IgD-negative memory B cell (primary cell): Measurements from ENCODE around the gene SRSF5. TPM values are rescaled to one million over a fixed set of nuclear protein-coding genes. Genes with fewer than 3 reads are reported as not detected.

Experiments
- H3K27ac Mint-ChIP-seq, 3 donors: one replicate each; pipeline ENCODE4 v1.8.0; 2020 to 2022; ENCODE audit warnings: mild to moderate bottlenecking in 3 of 3, mixed read lengths in 3 of 3, moderate library complexity in 1 of 3
- H3K27me3 Mint-ChIP-seq: one replicate; pipeline ENCODE4 v1.8.0; 2021; ENCODE audit warnings: mixed read lengths
- H3K36me3 Mint-ChIP-seq: one replicate; pipeline ENCODE4 v1.8.0; 2020; ENCODE audit warnings: mild to moderate bottlenecking, mixed read lengths
- H3K4me1 Mint-ChIP-seq, 3 donors: one replicate each; pipeline ENCODE4 v1.8.0; 2020 to 2022; ENCODE audit warnings: mixed read lengths in 3 of 3, mild to moderate bottlenecking in 1 of 3
- H3K4me3 Mint-ChIP-seq, 4 donors: one replicate each; pipeline ENCODE4 v1.8.0; 2020 to 2022; ENCODE audit warnings: mild to moderate bottlenecking in 4 of 4, mixed read lengths in 4 of 4, moderate library complexity in 3 of 4
- H3K9me3 Mint-ChIP-seq, 3 donors: one replicate each; pipeline ENCODE4 v1.8.0; 2020 to 2021; ENCODE audit warnings: mixed read lengths in 3 of 3, mild to moderate bottlenecking in 1 of 3
- polyA plus RNA-seq: library from polyadenylated mRNA; unstranded; fragments of 300-500 nt; fragmentation: Illumina TruSeq; gene quantifications from one replicate; pipeline ENCODE4 v1.2.3, GENCODE V29; 2021

Gene SRSF5
- polyA plus RNA-seq, 1 donor from 2014 or later, result 1,200 TPM

DNA sequence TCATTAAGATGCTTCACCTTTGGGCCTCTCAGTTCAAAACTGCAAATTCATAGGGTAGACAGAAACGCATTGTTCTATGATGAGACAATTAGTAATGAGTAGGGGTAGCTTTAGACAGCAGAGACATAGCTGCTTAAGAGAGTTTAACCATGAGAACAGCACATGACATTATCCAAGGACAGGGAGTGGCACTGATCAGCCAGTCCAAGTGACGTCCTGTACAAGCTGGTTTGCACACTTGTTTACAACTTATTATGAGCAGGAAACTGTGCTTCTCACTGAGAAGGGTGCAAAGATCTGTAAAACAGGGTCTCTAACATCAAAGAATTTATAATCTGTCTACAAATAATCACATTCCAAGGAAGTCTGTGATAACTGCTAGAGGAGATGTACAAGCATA is 11.2 kb upstream of the SRSF5 start:
- H3K36me3 Mint-ChIP-seq, result no peaks in the 10 kb centered on the region
- H3K4me3 Mint-ChIP-seq, result no peak overlapping the region
- H3K4me1 Mint-ChIP-seq, result peaks cover 0 to 6% (median 2%) of the 10 kb centered on the region in 3 donors
- H3K27ac Mint-ChIP-seq, result no peak overlapping the region
- H3K9me3 Mint-ChIP-seq, result no peaks in the 10 kb centered on the region
- no peaks in the 10 kb centered on the region for H3K27me3 Mint-ChIP-seq

DNA sequence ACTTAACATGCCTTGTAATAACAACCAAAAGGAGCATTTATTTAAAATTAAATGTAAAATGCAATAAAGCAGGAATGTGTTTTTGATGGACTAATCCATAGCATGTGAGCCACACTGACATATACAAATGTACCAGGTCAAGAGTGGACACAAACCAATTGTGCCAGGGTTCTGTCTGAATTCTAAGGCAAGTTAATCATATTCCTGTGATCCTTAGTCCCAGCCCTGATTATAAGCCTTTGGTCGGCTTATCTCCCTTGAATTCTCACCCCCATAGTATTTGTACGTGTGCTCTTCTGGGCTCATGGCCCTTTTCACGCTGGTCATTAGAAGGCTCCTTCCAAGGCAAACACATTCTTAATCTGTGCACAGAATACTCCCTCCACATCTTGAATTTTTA is 10.6 kb upstream of the SRSF5 start:
- Mint-ChIP-seq H3K27ac (no peak overlapping the region), H3K4me1 (peaks cover 0 to 6% (median 2%) of the 10 kb centered on the region in 3 donors), H3K36me3 (no peaks in the 10 kb centered on the region), H3K9me3 (no peaks in the 10 kb centered on the region), H3K27me3 (no peaks in the 10 kb centered on the region), H3K4me3 (no peak overlapping the region)

DNA sequence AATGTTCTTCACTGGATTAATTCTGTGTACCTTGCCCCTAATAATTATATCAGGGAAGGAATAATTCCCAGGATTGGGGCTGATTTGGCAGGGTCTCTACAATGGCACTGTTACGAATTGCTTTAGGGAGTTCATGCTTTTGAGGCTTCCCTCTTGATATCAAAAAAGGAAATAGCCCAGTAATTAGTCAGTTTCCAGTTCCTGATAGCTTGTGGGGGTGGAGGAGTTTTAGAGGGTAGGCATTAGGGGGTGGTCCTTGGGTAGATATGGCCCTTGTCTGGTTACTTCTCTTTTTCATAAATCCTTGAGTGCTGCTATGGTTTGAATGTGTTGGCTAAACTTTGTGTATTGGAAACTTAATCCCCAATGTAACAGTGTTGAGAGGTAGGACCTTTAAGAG is 6.1 kb upstream of the SRSF5 start:
- Mint-ChIP-seq H3K27me3 (no peaks in the 10 kb centered on the region), H3K27ac (peak overlapping the region in 1 of 3 donors; percentile 37)

DNA sequence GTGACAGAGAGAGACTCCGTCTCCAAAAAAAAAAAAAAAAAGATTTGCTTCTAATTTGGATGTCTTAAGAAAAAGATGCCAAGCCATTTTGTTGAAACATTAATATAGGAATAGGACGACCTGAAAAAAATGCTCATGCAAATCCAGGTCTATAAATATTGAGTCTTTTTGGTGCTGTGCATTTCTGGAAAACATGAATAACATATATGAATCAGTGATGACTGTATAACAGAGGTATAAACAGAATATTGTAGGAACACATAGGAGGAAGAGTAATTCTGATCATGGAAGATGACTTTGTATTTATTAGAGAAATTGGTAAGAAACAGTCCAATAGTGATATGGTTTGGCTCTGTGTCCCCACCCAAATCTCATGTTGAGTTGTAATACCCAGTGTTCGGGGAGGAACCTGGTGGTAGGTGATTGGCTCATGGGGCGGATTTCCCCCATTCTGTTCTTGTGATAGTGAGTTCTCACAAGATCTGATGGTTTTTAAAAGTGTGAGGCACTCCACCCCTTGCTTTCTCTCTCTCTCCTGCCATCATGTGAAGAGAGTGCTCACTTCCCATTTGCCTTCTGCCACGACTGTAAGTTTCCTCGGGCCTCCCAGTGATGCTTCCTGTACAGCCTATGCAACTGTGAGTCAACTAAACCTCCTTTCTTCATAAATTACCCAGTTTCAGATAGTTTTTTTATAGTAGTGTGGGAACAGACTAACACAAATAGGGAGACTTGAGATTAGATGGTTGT is 3.0 kb upstream of the SRSF5 start:
- Mint-ChIP-seq H3K27me3 (no peaks in the 10 kb centered on the region), H3K27ac (peak overlapping the region in 1 of 3 donors; percentile 63), H3K9me3 (peaks cover 0 to 3% (median 0%) of the 10 kb centered on the region in 3 donors), H3K4me1 (peaks cover 14 to 24% (median 22%) of the 10 kb centered on the region in 3 donors), H3K4me3 (peak overlapping the region in 1 of 4 donors; percentile 48), H3K36me3 (peaks cover 6% of the 10 kb centered on the region)

More for the DNA sequence above, 6.1 kb upstream of the SRSF5 start:
- Mint-ChIP-seq H3K4me1 (peaks cover under 1 to 6% (median 5%) of the 10 kb centered on the region in 3 donors), H3K9me3 (no peaks in the 10 kb centered on the region), H3K4me3 (no peak overlapping the region), H3K36me3 (no peaks in the 10 kb centered on the region)

DNA sequence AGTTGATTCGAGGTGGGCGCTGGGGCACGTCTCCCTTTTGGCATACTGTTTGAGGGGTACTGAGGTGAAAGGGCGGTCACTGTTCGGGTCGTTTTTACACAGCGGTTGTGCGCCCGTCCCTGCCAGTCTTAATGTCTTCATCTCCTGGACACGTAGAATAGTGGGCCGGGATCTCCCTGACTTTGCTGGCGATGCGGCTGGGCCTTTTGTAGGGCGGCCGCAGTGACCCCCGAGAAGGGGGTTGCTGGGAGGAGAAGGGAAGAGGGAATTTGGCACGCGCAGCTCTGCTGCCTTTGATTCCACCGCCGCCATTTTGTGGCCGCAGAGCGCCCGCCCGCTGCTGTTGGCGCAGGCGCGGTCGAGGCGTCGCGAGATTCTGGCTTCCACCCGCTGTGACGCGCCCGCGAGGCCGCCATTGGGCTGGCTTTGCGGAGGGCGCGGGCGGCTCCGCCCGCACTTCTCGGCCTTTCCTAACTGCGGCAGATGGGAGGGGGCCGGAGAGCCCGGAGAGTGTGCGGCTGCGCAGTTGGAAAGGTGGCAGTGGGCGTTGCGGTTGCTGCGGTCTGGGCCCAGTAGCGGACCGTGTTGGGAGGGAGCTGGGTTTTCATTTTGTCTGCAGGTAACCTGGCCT is 542 bp downstream of the SRSF5 start:
- Mint-ChIP-seq H3K4me1 (peaks cover 22 to 39% (median 36%) of the 10 kb centered on the region in 3 donors), H3K36me3 (peaks cover 11% of the 10 kb centered on the region), H3K27ac (peak overlapping the region; percentile 100), H3K27me3 (no peaks in the 10 kb centered on the region), H3K4me3 (peak overlapping the region; percentile 99 to 100 (median 99)), H3K9me3 (peaks cover 0 to 3% (median 0%) of the 10 kb centered on the region in 3 donors)

DNA sequence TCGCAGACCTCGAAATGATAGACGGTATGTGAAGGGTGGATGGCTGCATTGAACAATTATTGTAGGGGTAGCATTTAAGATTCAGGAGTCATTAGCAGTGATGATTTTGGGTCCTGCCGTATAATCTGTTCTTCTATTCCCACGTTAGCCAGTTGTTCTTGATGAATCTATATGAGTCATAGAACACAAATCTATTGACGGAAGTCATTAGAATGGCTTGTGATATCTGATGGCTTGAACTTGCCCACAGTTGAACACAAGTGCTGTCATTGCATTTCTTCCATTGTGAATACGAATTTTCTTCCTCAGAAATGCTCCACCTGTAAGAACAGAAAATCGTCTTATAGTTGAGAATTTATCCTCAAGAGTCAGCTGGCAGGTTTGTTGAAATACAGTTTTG is 1.9 kb downstream of the SRSF5 start:
- Mint-ChIP-seq H3K4me1 (peaks cover 23 to 43% (median 41%) of the 10 kb centered on the region in 3 donors), H3K4me3 (peak overlapping the region; percentile 99 to 100 (median 99)), H3K27me3 (no peaks in the 10 kb centered on the region), H3K9me3 (peaks cover 0 to 3% (median 0%) of the 10 kb centered on the region in 3 donors), H3K27ac (peak overlapping the region in 2 of 3 donors; percentile 100), H3K36me3 (peaks cover 11% of the 10 kb centered on the region)

DNA sequence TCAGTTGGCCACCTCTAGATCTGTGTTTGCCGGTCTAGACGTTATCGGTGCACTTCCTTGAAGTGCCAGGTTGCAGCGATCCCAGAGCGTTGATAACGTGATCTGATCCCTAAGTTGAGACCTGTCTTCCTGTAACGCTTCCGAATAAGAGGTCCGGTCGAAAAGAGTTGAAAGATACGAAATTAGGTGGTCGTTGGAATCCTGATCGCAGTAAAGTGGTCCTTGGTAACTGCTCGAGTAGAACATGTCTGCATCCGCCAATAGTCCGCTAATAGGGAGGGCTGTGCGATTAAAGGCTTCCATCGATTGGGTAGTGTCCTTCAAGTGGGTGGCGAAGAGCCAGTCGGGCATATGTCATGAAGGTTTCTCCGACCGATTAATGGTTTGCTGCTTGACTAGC is 2.7 kb downstream of the SRSF5 start:
- Mint-ChIP-seq H3K4me1 (peaks cover 25 to 43% (median 37%) of the 10 kb centered on the region in 3 donors), H3K9me3 (peaks cover 0 to 3% (median 0%) of the 10 kb centered on the region in 3 donors), H3K27ac (peak overlapping the region; percentile 71 to 100 (median 95)), H3K27me3 (no peaks in the 10 kb centered on the region), H3K36me3 (peaks cover 13% of the 10 kb centered on the region), H3K4me3 (peak overlapping the region; percentile 38 to 90 (median 74))

DNA sequence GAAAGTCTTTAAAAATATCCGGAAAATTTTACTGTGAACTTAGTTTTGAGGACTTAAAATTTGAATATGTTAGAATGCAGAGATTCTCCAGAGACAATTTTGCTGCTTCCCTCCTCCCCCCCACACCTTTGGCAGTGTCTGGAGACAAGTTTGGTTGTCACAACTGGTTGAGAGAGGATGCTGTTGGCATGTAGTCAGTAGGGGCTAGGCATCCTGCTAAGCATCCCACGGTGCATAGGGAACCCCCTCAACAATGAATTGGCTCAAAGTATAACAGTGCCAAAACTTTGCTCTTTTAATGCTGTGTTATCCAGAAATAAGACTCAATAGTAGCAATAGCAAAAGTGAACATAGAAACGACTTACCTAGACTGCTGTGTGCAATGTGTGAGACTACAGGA is 3.6 kb downstream of the SRSF5 start:
- peak overlapping the region; percentile 73 to 100 (median 89) for H3K27ac Mint-ChIP-seq
- H3K9me3 Mint-ChIP-seq, result peaks cover 0 to 3% (median 0%) of the 10 kb centered on the region in 3 donors
- H3K4me3 Mint-ChIP-seq, result peak overlapping the region in 3 of 4 donors; percentile 3 to 90 (median 55)
- peaks cover 31 to 47% (median 37%) of the 10 kb centered on the region in 3 donors for H3K4me1 Mint-ChIP-seq
- H3K27me3 Mint-ChIP-seq, result no peaks in the 10 kb centered on the region
- peaks cover 13% of the 10 kb centered on the region for H3K36me3 Mint-ChIP-seq

DNA sequence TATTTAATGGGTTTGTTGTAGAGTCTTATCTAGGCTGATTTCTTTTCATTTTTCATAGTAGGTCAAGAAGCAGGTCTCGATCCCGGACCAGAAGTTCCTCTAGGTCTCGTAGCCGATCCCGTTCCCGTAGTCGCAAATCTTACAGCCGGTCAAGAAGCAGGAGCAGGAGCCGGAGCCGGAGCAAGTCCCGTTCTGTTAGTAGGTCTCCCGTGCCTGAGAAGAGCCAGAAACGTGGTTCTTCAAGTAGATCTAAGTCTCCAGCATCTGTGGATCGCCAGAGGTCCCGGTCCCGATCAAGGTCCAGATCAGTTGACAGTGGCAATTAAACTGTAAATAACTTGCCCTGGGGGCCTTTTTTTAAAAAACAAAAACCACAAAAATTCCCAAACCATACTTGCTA is 4.2 kb downstream of the SRSF5 start:
- peaks cover 33 to 49% (median 37%) of the 10 kb centered on the region in 3 donors for H3K4me1 Mint-ChIP-seq
- H3K27me3 Mint-ChIP-seq, result no peaks in the 10 kb centered on the region
- peak overlapping the region; percentile 73 to 100 (median 89) for H3K27ac Mint-ChIP-seq
- peaks cover 13% of the 10 kb centered on the region for H3K36me3 Mint-ChIP-seq
- H3K4me3 Mint-ChIP-seq, result peak overlapping the region in 1 of 4 donors; percentile 90
- H3K9me3 Mint-ChIP-seq, result peaks cover 0 to 3% (median 0%) of the 10 kb centered on the region in 3 donors

DNA sequence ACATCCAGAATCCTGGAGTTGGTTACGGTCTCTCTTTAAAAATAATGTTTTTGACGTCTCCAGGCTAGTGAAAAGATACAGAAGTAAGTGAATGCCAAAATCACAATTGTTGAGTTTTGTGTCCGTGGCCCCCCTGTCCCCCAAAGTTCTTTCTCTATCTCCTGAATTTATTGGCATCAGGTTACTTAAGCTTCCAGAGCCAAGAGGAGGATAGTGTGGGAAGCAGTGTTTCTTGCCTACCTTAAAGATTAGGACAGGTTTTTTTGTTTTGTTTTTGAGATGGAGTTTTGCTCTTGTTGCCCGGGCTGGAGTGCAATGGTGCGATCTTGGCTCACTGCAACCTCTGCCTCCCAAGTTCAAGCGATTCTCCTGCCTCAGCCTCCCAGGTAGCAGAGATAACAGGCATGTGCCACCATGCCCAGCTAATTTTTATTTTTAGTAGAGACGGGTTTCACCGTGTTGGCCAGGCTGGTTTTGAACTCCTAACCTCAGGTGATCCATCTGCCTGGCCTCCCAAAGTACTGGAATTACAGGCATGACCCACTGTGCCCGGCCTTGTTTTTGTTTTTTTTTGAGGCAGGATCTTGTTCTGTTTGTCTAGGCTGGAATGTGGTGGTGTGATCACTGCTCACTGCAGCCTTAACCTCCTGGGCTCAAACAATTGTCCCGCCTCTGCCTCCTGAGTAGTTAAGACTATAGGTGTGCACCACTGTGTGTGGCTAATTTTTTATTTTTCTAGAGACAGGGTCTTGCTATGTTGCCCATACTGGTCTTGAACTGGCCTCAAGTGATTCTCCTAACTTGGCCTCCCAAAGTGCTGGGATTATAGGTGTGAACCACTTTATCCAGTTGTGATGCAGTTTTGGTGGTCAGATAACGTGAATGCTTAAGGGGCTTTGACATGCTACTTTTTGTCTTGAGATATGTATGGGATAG is 5.4 kb downstream of the SRSF5 start:
- H3K27me3 Mint-ChIP-seq, result no peaks in the 10 kb centered on the region
- H3K27ac Mint-ChIP-seq, result peak overlapping the region; percentile 41 to 100 (median 78)
- peaks cover 12% of the 10 kb centered on the region for H3K36me3 Mint-ChIP-seq
- peak overlapping the region in 1 of 4 donors; percentile 80 for H3K4me3 Mint-ChIP-seq
- peaks cover 33 to 54% (median 47%) of the 10 kb centered on the region in 3 donors for H3K4me1 Mint-ChIP-seq
- peaks cover 0 to under 1% (median 0%) of the 10 kb centered on the region in 3 donors for H3K9me3 Mint-ChIP-seq

DNA sequence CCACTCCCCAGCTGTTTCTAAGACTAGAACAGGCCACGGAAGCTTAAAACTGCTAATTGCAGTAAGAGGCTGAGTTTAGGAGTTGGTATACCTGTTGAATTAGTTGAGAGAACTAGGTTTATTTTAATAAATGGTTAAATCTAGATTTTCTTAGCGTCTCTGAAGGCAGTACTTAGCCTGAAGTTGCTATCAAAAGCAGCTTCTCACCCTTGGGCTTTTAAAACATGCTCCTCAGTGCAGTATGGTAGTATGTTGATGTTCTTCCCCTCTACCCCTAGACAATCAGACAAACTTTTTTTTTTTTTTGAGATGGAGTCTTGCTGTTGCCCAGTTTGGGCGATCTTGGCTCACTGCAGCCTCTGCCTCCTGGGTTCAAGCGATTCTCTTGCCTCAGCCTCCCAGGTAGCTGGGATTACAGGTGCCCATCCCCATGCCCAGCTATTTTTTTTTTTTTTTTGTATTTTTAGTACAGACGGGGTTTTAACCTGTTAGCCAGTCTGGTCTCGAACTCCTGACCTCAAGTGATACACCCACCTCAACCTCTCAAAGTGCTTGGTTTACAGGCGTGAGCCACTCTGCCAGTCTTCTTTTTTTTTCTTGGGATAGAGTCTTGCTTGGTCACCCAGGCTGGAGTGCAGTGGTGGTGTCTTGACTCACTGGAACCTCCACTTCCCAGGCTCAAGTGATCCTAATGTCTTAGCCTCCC is 6.8 kb downstream of the SRSF5 start:
- peak overlapping the region in 2 of 3 donors; percentile 86 to 100 for H3K27ac Mint-ChIP-seq
- peaks cover 26 to 45% (median 34%) of the 10 kb centered on the region in 3 donors for H3K4me1 Mint-ChIP-seq
- no peaks in the 10 kb centered on the region for H3K27me3 Mint-ChIP-seq
- peaks cover 8% of the 10 kb centered on the region for H3K36me3 Mint-ChIP-seq
- H3K9me3 Mint-ChIP-seq, result no peaks in the 10 kb centered on the region
- no peak overlapping the region for H3K4me3 Mint-ChIP-seq

DNA sequence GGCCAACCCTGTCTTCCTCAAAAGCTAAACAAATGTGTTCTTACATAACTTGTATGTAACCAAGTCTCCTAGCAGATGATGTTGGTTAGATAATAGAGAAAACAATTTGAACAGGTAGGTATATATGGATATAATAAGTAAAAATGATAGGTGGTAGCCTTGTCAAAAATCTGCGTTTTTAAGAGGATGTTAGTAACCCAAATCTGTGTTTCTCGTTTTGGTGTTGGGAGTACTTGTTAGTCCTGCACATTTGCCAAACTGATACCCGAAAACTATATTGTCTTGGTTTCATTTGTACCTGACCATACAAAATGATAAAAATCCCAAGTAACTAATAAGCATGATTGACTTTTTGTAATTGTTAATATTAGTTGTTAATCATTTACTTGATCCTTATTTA is 8.1 kb downstream of the SRSF5 start:
- Mint-ChIP-seq H3K4me3 (peak overlapping the region in 1 of 4 donors; percentile 25), H3K27me3 (no peaks in the 10 kb centered on the region), H3K27ac (peak overlapping the region; percentile 78 to 100 (median 86)), H3K4me1 (peaks cover 18 to 36% (median 25%) of the 10 kb centered on the region in 3 donors), H3K9me3 (no peaks in the 10 kb centered on the region), H3K36me3 (peaks cover 2% of the 10 kb centered on the region)

DNA sequence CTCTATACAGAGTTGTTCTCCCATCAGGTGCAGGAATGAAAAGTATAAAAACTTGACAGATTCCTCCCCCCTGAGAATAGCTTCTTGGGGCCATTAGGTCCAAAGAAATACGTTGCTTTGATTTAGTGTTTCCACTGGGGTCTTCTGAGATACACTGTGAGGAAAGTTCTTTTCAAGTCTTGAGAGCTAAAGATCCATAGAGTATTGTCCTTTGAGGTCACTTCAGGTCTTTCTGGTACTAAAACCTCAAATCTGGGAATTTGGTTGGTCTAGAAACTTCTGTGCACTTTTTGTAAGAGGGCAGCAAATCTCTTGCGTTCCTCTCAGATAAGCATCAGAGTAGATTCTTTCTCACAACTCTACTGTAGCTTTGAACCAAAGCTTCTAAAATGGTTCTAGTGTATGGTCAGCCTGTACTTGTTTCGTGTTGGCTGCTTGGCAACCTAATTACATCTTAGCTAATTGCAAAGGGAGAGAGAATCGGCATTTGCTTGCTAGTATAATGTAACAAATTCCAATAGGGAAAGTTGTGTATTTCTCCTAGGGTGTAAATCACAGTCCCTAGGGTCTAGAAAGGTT is 10.0 kb downstream of the SRSF5 start:
- Mint-ChIP-seq H3K27ac (peak overlapping the region; percentile 42 to 71 (median 49)), H3K4me1 (peaks cover 16 to 28% (median 25%) of the 10 kb centered on the region in 3 donors), H3K27me3 (no peaks in the 10 kb centered on the region), H3K9me3 (no peaks in the 10 kb centered on the region), H3K36me3 (peaks cover 2% of the 10 kb centered on the region), H3K4me3 (peak overlapping the region in 1 of 4 donors; percentile 52)
